TTC549 (cell line): ENCODE data around the gene MZT1.
A peak's percentile ranks its signal among the peaks of the same experiment; 100 is the strongest.
"Not testable (repeated sequence)": the region's sequence is repeated elsewhere in the genome, so short reads cannot be mapped to it uniquely, and the experiment has no call there.

Experiments used
- FAIRE-seq: peaks from 2 replicates; lab custom pipeline; 2012; peaks lifted over from hg19 to GRCh38; lab: Jason Lieb, UNC

The MZT1 gene

GRCh38 chr13:72727417-72728289, at the start of gene MZT1, which contains the start of gene BORA:
Gene MZT1, minus strand, starts transcription at chr13:72727629. Its CDS starts 27 bp downstream, at chr13:72727602.
Gene BORA, plus strand, starts transcription at chr13:72727923. Its CDS starts 1,018 bp downstream, at chr13:72728941.
- FAIRE-seq = peak; percentile 88

- FAIRE-seq = no peak
These were observed 46.6 kb upstream of the MZT1 start for GRCh38 chr13:72774019-72774418.

GRCh38 chr13:72763411-72763810, 36.0 kb upstream of the MZT1 start:
- FAIRE-seq = no peak

GRCh38 chr13:72760189-72760588, 32.8 kb upstream of the MZT1 start:
- FAIRE-seq = no peak

GRCh38 chr13:72757792-72758535, 30.5 kb upstream of the MZT1 start:
- FAIRE-seq = no peak

- FAIRE-seq = no peak
These were observed 26.7 kb upstream of the MZT1 start for GRCh38 chr13:72754111-72754510.

GRCh38 chr13:72751220-72751619, 23.8 kb upstream of the MZT1 start:
- no peak for FAIRE-seq

GRCh38 chr13:72745260-72745659, 17.8 kb upstream of the MZT1 start:
- FAIRE-seq = no peak

GRCh38 chr13:72740015-72740414, 12.6 kb upstream of the MZT1 start:
- no peak for FAIRE-seq

- FAIRE-seq = no peak
These were observed 9.6 kb upstream of the MZT1 start for GRCh38 chr13:72737033-72737432.

- FAIRE-seq = no peak
These were observed 819 bp upstream of the MZT1 start for GRCh38 chr13:72728290-72728605.

GRCh38 chr13:72726726-72727416, 558 bp downstream of the MZT1 start:
- no peak for FAIRE-seq

- not testable (repeated sequence) for FAIRE-seq
These were observed 1.2 kb downstream of the MZT1 start for GRCh38 chr13:72726185-72726584.

- no peak for FAIRE-seq
These were observed 10.7 kb downstream of the MZT1 start for GRCh38 chr13:72716776-72717175.

GRCh38 chr13:72700509-72700908, 26.9 kb downstream of the MZT1 start:
- FAIRE-seq = no peak

- no peak for FAIRE-seq
These were observed 29.3 kb downstream of the MZT1 start for GRCh38 chr13:72698164-72698563.

- FAIRE-seq = peak; percentile 56
These were observed 30.9 kb downstream of the MZT1 start for GRCh38 chr13:72696579-72696978.

GRCh38 chr13:72694314-72694713, 33.1 kb downstream of the MZT1 start:
- no peak for FAIRE-seq

- FAIRE-seq = no peak
These were observed 33.6 kb downstream of the MZT1 start for GRCh38 chr13:72693832-72694231.

- FAIRE-seq = no peak
These were observed 34.4 kb downstream of the MZT1 start for GRCh38 chr13:72692884-72693514.

- FAIRE-seq = no peak
These were observed 38.2 kb downstream of the MZT1 start for GRCh38 chr13:72689181-72689696.

GRCh38 chr13:72686766-72687165, 40.7 kb downstream of the MZT1 start:
- FAIRE-seq = no peak
